ENCODE measurements around the gene UGT1A5. TPM values are rescaled to one million over a fixed set of nuclear protein-coding genes. Genes with fewer than 3 reads are reported as not detected.

Gene UGT1A5
- polyA plus RNA-seq, 1 donor from 2014 or later, result not detected

- Histone ChIP-seq H3K4me3 (ENCODE audit: low read length) (no peak overlapping the region), H3K9ac (ENCODE audit: low read length) (no peak overlapping the region), H3K27me3 (ENCODE audit: insufficient read depth, low read depth, low read length) (no peaks in the 10 kb centered on the region), H3F3A (ENCODE audit: insufficient read depth, low read length, poor library complexity, severe bottlenecking) (no peaks in the 10 kb centered on the region), H3K4me2 (ENCODE audit: low read length) (no peak overlapping the region), H3K79me2 (replicated peaks; ENCODE audit: insufficient read depth, low read length) (no peaks in the 10 kb centered on the region), H3K27ac (ENCODE audit: low read length) (no peak overlapping the region), H2AFZ (ENCODE audit: low read depth, low read length) (no peak overlapping the region), H4K20me1 (ENCODE audit: insufficient read depth) (no peaks in the 10 kb centered on the region), H3K9me3 (ENCODE audit: low read length) (no peaks in the 10 kb centered on the region), H3K36me3 (ENCODE audit: insufficient read depth, low read length) (no peaks in the 10 kb centered on the region), H3K9me2 (ENCODE audit: insufficient read depth, low read length) (no peaks in the 10 kb centered on the region)
- TF ChIP-seq EZH2 (IDR thresholded peaks at IDR 0.05; ENCODE audit: borderline replicate concordance, insufficient read depth, low read length, poor library complexity, severe bottlenecking) (no peak), REST (IDR thresholded peaks at IDR 0.05; ENCODE audit: borderline replicate concordance) (no peak), TAF1 (IDR thresholded peaks at IDR 0.05; ENCODE audit: low read depth) (no peak), RAD21 (conservative IDR thresholded peaks at IDR 0.05) (no peak), SMC3 (conservative IDR thresholded peaks at IDR 0.05; ENCODE audit: poor library complexity) (no peak), CTCF (IDR thresholded peaks at IDR 0.05; ENCODE audit: poor library complexity, severe bottlenecking) (no peak), MXI1 (conservative IDR thresholded peaks at IDR 0.05; ENCODE audit: poor library complexity, severe bottlenecking) (no peak)
Measured at GRCh38 chr2:233800208-233800607, 87.5 kb downstream of the UGT1A5 start.

- no peaks in the 10 kb centered on the region for H3K9me2 ChIP-seq (ENCODE audit: insufficient read depth, low read length)
- TF ChIP-seq TAF1 (IDR thresholded peaks at IDR 0.05; ENCODE audit: low read depth) (no peak), SMC3 (conservative IDR thresholded peaks at IDR 0.05; ENCODE audit: poor library complexity) (no peak), EP300 (conservative IDR thresholded peaks at IDR 0.05; ENCODE audit: poor library complexity, severe bottlenecking) (no peak), CTCF (IDR thresholded peaks at IDR 0.05; ENCODE audit: poor library complexity, severe bottlenecking) (no peak), EZH2 (IDR thresholded peaks at IDR 0.05; ENCODE audit: borderline replicate concordance, insufficient read depth, low read length, poor library complexity, severe bottlenecking) (no peak), MXI1 (conservative IDR thresholded peaks at IDR 0.05; ENCODE audit: poor library complexity, severe bottlenecking) (no peak), RAD21 (conservative IDR thresholded peaks at IDR 0.05) (no peak), REST (IDR thresholded peaks at IDR 0.05; ENCODE audit: borderline replicate concordance) (no peak), POLR2AphosphoS5 (IDR thresholded peaks at IDR 0.05) (no peak)
- no peak overlapping the region for H3K4me2 ChIP-seq (ENCODE audit: low read length)
- H4K20me1 ChIP-seq (ENCODE audit: insufficient read depth), result no peaks in the 10 kb centered on the region
- H3K4me3 ChIP-seq (ENCODE audit: low read length), result no peak overlapping the region
- no peak overlapping the region for H3K9ac ChIP-seq (ENCODE audit: low read length)
- H3K27me3 ChIP-seq (ENCODE audit: insufficient read depth, low read depth, low read length), result no peaks in the 10 kb centered on the region
- no peak overlapping the region for H3K27ac ChIP-seq (ENCODE audit: low read length)
- no peak overlapping the region for H2AFZ ChIP-seq (ENCODE audit: low read depth, low read length)
- no peaks in the 10 kb centered on the region for H3K9me3 ChIP-seq (ENCODE audit: low read length)
- no peaks in the 10 kb centered on the region for H3K36me3 ChIP-seq (ENCODE audit: insufficient read depth, low read length)
- no peaks in the 10 kb centered on the region for H3F3A ChIP-seq (ENCODE audit: insufficient read depth, low read length, poor library complexity, severe bottlenecking)
- no peaks in the 10 kb centered on the region for H3K79me2 ChIP-seq (replicated peaks; ENCODE audit: insufficient read depth, low read length)
Measured at GRCh38 chr2:233801357-233802131, 88.8 kb downstream of the UGT1A5 start.

Measured in neural cell (in vitro differentiated cells).